Cerebellar cortex (tissue), 1 donor: ENCODE results near the gene ADAMTS7.
"Not testable (repeated sequence)": the region's sequence is repeated elsewhere in the genome, so short reads cannot be mapped to it uniquely, and the experiment has no call there.

Experiments used
- DNase-seq: peaks from one replicate; pipeline ENCODE4 v3.0.0-alpha.2; 2015; ENCODE audit warnings: low spot score

Gene ADAMTS7

DNA sequence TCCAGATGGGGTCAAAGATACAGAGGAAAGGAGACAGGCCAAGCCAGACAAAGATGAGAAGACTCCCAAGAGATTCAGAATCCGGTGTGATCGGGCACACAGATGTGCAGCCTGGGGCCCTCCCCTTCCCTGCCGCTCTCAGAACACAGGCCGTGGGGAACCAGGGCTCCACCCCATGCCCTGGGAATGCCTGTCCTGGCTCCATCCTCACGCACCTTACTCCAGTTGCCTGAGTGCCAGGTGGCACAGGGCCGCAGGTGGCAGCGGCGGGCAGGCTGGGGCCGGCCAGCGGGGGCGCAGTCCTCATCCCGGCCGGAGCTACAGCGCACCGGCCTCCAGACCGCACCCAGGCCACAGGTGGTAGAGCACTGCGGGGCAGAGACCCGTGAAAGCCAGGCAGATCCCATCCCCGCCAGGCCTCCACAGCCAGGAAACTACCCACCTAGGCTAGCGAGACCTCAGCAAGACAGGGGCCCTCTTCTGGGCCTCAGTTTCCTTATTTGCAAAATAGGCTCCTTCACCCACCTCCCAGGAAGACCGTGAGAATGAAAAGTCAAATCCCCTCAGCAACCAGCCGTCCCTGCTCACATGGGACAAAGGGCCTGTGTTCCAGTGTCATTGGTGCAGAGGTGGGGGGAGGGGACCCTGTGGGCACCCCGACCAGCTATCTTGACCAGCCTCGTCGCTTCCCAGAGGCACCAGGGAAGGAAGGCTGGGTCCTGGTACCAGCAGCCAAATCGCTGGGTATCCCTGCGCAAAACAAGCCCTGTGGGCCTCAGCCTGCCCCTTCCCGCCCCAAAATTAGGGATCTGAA is 46.7 kb downstream of the ADAMTS7 start:
- not testable (repeated sequence) for DNase-seq

DNA sequence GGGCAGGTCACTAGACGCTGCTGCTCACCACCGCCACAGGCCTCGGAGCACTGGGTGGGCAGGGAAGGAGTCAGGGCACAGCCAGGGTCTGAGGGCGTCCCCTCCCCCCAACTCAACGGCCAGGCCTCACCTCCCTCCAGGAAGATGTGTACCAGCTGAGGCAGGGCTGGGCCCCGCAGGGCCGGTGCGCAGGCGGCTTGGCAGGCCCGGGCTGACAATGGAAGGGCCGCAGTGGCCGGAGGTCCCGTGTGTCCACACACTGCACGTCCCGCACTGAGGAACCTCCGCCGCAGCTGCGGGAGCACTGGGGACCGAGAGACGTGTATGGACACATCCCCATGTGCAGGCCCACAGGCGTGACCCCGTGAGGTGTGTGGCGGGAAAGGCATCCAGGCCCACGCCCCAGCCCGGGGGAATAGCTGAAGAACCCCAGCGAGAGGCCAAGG is 47.4 kb downstream of the ADAMTS7 start:
- DNase-seq = no peak

DNA sequence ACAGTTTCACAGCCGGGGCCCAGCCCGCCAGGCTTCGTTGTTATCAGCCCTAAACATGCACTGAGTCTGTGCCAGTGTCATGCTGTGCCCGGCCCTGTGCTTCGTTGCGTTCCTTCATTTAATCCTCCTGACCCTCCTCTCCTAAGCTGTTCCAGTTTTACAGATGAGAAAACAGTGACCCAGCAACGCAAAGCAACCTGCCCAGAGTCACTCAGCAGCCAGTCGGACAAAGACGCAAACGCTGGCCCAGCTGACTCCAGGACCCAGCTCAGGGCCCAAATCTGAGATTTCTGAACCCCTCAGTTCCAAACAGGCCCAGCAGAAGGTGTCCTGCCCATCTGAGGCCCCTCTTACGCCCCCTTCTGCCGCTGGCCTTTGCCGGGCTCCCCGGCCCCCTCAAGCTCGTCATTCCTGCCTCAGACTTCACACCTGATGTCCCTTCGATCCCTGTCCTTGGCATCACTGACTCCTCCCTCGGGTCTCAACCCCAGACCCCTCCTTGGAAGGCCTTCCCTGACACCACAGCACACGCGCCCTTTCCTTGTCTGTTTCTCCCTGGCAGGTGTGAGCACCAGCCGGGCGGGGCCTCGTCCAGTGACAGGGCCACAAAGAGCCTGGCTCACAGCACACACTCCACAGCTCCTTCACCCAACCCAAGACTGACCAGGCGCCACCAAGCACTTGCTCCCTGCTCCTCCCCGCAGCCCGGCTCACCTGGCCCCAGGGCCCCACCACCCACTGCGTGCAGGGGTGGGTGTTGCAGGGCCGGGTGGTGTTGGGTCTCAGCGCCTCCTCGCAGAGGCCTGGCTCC is 48.1 kb downstream of the ADAMTS7 start:
- no peak for DNase-seq

DNA sequence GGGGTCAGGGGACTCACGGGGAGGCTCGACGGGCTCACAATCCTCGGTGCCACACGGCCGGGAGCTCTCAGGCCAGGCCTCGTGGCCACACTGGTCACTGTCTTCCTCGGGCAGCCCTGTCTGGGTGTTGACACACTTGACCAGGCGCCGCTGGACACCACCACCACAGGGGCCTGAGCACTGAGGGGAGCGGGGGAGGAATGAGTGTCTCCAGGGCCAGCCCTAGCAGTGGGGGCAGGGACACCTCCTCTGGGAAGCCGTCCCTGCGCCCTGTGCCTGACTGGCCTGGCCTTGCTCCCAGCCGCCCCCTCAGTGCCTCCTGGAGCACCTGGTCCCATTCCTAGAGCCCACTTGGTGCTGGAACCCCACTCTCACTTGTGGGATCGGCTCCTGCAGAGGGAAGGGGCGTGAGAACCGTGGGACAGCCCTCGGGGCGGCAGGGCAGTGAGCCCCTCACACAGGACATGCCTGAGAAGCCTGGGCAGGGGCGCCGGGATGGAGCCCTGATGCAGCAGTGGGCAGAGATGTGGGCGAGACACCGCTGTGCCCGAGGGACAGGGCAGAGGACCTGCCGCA is 48.8 kb downstream of the ADAMTS7 start:
- not testable (repeated sequence) for DNase-seq

DNA sequence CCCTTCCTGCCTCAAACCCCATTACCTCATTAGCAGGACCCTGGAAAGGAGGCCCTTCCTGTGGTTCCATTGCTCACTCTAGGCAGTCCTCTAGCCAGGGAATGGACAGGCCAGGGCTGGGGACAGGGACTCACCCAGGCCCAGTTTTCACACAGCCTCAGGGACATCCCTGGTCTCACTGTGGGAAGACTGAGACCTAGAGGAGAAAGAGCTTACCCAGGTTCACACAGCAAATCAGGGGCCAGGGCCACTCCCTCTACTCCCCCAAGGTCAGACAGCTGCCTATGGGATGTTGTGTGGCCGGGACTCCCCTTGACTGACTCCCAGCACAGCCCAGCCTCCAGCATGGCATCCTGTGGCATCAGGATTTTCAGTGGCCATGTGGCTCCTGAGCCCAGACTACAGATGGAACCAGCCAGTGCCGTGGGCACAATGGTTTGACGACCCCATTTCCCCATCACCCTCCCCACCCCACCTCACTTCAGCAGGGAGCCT is 49.3 kb downstream of the ADAMTS7 start:
- no peak for DNase-seq

DNA sequence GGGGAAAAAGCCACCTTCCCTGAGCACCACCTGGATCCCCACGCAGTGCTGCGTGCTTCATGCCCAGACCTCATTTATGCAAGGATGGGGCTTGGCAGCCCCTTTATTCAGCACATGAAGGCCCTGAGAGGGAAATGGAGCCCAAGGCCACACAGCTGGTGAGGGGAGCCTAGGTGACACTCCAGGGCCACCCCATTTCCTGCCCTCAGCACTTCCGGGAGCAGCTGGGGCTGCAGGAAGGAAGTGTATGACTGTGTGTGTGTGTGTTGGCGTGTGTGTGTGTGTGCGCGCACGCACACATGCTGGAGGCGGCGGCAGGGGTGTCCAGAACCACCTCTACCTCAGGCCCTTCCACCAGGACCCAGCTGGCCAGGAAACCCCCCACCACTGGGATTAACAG is 49.8 kb downstream of the ADAMTS7 start:
- not testable (repeated sequence) for DNase-seq

DNA sequence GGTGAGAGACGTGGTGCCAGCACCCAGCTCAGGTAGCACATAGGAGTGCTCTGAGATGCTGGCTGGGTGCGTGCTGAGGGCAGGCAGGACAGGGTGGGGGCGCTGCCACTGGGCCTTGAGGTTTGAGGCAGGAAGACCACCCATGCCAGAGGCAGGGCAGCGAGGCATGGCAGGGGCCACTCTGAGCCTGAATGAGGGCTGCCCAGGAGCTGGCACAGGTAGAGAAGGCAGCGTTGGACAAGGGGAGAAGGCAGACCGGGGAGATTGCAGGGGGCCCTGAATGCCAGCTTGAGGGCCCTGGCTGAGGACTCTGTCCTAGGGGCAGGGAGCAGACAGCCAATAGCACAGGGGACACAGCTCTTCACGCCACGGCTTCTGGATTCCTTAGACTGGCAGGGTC is 50.2 kb downstream of the ADAMTS7 start:
- no peak for DNase-seq

DNA sequence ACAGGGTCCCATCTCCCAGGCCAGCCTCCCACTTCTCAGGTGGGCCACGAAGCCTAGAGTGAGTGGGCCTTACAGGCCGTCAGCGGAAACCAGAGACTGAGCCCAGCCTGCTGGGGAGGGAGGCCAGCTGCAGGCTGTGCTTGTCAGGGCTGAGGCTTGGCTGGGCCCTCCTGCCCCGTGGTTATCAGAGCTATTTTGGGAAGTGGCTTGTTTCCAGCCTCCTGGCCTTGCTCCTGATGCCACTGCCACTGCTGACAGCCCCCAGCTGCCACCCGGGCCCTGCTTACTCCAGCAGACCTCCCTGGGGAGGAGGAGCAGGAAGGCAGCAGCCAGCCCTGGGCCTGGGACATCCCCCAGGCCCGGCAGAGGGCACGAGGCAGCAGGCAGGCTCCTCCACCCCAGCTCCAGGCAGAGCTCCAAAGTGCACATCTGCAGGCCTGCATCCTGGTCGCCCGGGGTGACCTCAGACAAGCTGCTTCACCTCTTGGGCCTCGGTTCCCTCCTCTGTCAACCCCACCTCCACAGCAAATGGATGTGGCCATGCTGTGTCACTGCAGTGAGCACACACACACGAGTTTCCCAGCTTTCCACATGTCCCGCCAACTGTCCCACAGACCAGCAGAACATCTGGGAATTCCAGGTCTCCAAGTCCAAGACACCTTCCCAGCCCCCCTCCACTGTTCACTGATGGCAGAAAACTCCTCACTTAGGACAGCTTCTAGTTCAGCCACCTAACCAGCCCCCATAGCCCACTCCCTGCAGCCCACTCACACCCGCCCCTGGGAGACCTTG is 51.0 kb downstream of the ADAMTS7 start:
- DNase-seq = not testable (repeated sequence)

DNA sequence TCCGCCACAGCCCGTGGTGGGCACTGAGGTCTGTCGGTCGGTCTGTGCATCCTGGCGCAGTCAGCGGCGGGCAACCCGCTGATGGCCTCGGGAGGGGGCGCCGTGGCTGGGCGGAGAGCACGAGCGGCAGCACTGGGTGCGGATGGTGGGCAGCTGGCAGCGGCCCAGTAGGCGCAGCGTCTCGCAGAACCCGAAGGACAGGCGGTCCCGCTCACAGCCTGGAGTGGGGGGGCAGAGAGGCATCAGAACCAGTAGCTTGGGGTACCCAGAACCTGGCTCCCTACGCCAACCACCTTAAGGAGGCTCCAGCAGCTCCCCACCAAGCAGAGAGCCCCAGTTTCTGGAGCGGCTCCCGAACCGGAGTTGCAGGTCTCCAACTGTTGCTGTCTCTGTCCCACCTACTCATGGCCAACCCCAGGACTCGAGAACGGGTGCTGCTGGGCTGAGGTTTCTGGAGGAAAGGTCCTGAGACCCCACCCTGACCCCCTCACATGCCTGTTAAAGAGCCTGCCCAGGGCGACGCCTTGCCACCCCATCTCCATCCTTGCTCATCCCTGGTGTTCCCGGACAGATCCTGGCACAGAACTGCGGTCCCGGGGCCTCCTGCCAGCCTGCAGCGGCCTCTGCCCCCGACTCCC is 51.8 kb downstream of the ADAMTS7 start:
- not testable (repeated sequence) for DNase-seq

DNA sequence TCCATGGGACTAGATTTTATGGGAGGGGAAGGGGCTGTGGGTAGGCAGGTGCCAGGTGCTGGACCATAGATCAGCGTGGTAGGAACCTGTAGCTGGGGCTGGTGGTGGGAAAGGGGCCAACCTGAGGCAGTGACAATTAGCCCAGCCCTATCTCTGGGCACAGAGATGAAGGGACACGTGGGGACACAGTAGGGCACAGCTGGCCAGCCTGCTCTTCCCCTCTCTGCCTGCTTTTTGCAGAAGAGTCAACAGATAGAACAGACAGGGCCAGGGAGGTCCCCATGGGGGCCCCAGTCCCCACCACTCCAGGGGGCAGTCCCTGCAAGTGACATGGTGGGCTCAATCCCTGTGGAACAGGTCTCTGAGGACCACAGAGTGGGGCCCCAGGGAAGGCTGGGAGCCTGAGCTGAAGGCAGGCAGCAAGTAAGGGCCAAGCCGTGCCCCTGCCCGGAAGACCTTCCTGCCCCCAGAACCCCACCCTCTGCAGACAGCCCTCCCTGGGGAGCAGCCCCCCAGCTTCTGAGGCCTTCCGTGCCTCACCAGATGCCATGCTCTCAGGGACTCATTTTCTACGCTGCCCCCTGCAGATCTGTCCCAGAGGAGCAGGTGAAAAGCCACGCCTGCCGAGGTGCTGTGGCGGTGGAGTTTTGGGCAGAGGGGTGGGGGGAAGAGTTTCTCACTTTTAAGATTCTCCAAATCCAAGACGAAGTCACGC is 52.6 kb downstream of the ADAMTS7 start:
- DNase-seq = not testable (repeated sequence)

DNA sequence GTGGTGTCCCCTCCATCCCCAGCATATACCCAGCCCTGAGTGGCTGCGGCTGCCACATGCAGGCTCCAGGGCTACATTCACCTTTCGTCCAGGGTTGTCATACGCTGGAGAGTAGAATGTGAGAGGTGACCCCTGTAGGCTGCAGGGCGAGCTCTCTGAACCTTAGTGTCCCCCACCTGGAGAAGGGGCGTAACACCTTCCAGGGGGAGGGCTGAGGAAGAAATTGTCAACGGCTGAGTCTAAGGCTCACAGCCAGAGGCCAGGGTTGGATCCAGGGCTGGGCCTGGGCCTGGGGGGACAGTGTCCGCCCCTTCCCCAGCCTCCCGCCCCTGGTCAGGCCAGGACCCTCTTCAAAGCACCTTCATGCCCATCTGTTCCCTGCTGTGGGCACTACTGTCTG is 53.2 kb downstream of the ADAMTS7 start:
- not testable (repeated sequence) for DNase-seq

DNA sequence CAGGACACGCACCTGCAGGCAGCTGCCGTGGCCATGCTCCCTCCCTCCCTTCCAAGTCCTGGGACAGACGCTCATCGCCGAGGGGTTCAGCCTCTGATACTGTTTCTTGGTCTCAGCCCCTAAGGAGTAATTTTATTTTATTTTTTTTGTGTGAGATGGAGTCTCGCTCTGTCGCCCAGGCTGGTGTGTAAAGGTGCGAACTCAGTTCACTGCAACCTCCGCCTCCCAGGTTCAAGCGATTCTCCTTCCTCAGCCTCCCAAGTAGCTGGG is 53.7 kb downstream of the ADAMTS7 start:
- no peak for DNase-seq

DNA sequence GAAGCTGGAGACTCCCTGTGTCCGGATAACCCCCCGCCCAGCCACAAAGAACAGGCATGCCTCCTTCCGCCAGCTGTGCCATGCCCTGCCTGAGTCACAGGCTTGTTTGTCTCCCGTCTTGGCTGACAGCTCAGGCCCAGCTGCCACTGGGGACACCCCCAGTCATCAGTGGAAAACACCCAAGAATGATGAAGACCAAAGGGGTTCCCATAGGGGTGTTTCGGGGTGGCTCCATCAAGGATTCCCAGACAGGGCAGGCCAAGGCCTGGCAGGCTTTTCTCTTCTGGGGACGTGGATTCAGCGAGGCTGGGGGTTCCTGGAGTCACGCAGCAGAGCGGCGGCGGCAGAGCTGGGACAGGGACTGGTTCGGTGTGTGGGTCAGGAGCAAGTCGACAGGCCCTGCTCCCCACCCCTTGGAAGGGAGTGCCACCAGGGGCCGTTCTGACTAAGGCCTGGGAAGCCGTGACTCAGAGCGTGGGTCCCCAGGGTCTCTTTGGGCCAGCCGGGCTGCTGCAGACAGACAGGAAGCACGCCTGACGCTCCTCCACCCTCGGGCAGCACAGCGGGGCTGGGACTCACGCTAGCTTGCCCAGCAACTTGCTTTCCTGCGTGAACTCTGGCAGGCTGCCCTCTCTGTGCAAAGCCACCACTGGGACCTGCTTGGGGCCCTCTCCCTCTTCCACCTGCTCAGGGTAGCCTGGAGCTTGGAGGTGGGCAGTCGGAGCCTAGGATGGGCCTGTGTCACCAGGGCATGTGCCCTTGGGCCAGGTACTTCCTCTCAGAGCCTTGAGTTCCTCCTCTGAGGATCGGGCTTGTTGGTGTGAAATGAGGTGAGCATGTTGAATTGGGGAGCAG is 54.3 kb downstream of the ADAMTS7 start:
- DNase-seq = not testable (repeated sequence)

DNA sequence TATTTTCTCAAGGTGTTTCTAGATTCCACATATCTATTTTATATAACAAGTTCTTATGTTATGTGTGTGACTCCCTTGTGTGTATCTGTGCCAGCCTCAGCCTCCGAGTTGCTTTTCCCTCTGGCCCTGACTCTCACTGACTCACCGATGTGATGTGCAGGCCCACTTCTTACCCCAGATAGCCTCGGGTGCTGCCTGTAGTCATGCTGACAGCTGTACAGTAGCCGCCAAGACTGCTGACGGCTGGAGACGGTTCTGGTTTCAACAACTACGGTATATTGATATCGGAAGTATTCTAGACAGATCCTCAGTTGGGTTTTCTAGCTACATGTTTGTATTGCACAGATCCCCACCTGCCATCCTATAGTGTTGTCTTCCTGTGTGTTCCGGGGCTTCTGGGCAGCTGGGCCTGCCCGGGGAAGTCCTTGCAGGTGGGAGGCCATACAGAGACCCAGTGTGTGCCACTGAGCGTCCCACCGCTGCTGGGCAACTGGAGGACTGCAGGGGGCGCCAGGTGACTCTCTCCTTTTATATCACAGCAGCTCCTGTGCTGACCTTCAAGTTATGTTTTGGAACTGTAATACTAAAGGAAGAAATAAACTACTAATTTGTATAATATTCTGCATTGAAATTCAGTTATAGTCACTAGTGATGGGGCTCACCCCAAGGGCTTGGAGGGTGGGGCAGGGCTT is 55.2 kb downstream of the ADAMTS7 start:
- peak; percentile 42 for DNase-seq

DNA sequence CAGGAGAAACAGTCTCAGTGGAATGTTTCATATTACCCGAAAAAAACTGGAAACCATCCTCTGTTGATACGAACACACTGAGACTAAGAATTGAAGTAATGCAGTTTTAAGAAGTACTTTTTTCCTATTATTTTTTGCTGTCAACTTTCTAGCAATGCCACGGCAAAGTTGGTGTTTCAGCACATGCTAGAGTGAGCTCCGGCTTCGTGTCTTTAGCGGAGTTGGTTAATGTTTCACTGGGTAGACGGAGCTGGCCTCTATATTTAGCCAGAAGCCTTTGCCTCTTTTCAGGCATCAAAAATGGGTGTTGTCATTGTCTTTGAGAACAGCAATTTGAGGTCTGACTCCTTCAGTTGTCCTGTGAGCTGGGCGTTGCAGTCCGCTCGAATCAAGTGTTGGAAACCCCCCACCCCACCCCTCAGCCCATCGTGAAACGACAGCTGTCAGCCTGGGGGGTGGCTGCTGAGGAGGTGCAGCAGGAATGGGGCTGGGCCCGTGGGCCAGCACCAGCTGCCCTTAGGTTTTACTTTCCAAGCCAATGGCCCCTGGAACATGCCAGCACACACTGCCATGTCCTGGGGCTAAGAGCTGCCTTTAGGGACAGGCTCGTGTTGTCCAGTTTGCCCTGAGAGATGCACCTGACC is 56.5 kb downstream of the ADAMTS7 start:
- not testable (repeated sequence) for DNase-seq

DNA sequence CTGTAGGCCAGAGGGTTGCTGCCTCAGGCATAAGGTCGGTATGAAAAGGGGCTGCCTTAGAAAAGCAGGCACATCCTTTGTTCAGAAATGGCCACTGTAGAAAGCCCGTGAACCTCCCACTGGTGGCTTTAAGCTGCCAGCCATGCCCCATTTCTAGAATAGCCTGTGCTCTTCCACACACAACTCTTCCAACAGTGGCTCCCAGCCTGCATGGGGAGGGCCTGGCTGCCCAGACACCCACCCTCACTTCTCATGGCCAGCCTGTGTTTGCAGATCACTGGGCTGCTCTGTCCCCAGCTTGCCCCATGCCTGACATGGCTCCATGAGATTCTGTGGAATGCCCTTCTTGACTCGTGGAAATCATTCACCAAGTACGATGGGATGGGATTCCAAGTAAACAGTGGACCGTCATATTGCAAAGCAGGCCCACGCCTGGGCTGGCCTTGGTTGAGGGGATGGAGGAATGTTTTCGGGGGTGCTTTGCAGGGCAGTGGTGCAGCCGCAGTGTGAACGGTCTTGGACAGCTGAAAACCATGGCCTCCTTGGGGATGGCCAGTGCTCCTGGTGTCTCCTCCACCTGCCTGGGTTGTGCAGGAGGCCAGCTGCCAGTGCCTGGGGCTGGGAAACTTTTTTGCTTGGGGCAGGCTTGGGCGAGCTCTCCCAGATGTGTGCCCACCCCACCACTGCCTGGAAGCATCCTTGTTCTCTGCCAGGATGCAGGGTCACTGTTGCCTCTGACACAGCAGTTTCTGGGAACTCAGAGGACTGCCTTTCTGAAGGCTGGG is 57.3 kb downstream of the ADAMTS7 start:
- DNase-seq = not testable (repeated sequence)

DNA sequence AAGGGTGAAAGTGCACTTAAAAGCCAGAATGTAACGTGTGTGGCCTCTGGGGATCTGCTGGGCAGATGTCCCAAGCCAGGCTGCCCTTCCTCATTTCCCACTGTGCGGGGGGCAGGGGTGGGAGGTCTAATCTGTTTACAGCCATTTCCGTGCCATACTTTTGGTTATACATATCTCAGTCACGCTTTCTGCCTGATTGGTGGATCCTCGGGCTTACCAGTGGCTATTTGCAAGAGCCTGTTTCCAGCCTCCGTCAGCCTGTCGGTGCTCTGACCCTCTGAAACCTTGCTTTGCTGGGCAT is 58.0 kb downstream of the ADAMTS7 start:
- DNase-seq = not testable (repeated sequence)
